GM23248 (cell line): Measurements from ENCODE around the gene STX16.

Source experiments
- EZH2 ChIP-seq: fragments of 200-600 bp; sonication (generic); IDR thresholded peaks from 2 replicates; pipeline ENCODE4 v1.6.1; 2018; ENCODE audit warnings: antibody characterized with exemption, mild to moderate bottlenecking; ENCODE audit not compliant: insufficient read depth, poor library complexity, severe bottlenecking
- EZH2phosphoT487 ChIP-seq: fragments of 200-600 bp; sonication (generic); IDR thresholded peaks from 2 replicates; pipeline ENCODE4 v1.6.1; 2018; ENCODE audit warnings: antibody characterized with exemption, moderate library complexity, mild to moderate bottlenecking, low read depth; ENCODE audit not compliant: insufficient read depth

GRCh38 chr20:58614984-58615760 is 35.9 kb upstream of the STX16 start:
- no peak for TF ChIP-seq EZH2phosphoT487
- no peak for TF ChIP-seq EZH2
